DOHH2 (cell line): Measurements from ENCODE around the gene NDRG2.

Experiments
- EZH2phosphoT487 ChIP-seq: fragments of 200-600 bp; sonication (generic); IDR thresholded peaks from 2 replicates; pipeline ENCODE4 v1.6.1; 2017; ENCODE audit warnings: borderline replicate concordance, mild to moderate bottlenecking, antibody characterized with exemption, low read length, moderate library complexity, mixed read lengths
- TF ChIP-seq, protein P1 (sequence below): fragments of 200-600 bp; sonication (generic); IDR thresholded peaks from one replicate; pipeline ENCODE4 v1.5.1; 2014; ENCODE audit warnings: antibody characterized with exemption, mild to moderate bottlenecking, low read depth, low read length; ENCODE audit not compliant: poor library complexity, severe bottlenecking

DNA sequence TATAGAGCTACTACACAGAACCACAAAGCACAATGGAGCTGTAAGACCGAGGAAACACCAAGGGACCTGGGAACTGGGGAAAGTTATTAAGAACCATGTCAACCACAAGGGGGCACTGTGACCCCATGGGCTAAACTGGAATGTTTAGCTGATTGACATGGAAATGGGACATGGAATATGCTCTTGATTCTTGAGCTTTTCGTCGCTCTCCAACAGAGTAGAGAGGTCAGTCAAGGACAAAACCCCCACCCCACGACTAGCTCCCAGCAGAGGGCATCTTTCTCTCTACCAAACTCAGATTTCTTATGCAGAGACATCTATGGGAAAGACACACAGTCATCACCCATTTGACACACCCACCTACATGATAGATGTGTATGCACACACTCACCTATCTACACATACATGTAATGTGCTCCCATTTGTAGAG is 10.1 kb downstream of the NDRG2 start:
- TF ChIP-seq, protein P1, sequence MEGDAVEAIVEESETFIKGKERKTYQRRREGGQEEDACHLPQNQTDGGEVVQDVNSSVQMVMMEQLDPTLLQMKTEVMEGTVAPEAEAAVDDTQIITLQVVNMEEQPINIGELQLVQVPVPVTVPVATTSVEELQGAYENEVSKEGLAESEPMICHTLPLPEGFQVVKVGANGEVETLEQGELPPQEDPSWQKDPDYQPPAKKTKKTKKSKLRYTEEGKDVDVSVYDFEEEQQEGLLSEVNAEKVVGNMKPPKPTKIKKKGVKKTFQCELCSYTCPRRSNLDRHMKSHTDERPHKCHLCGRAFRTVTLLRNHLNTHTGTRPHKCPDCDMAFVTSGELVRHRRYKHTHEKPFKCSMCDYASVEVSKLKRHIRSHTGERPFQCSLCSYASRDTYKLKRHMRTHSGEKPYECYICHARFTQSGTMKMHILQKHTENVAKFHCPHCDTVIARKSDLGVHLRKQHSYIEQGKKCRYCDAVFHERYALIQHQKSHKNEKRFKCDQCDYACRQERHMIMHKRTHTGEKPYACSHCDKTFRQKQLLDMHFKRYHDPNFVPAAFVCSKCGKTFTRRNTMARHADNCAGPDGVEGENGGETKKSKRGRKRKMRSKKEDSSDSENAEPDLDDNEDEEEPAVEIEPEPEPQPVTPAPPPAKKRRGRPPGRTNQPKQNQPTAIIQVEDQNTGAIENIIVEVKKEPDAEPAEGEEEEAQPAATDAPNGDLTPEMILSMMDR = peak; percentile 90
- TF ChIP-seq EZH2phosphoT487 = no peak
